WERI-Rb-1 (cell line): ENCODE measurements around the gene NFATC1.

ENCODE experiments used
- DNase-seq: peaks from one replicate; pipeline ENCODE4 v3.0.0-alpha.2; 2020
- H3K27ac ChIP-seq: fragments of 250-450 bp; sonication (Bioruptor Pico); 2 replicates; pipeline ENCODE4 v1.5.1; 2020; ENCODE audit warnings: mild to moderate bottlenecking, moderate library complexity
- H3K27me3 ChIP-seq: fragments of 250-450 bp; sonication (Bioruptor Pico); 2 replicates; pipeline ENCODE4 v1.5.1; 2021; ENCODE audit warnings: mild to moderate bottlenecking, low read depth, moderate library complexity; ENCODE audit not compliant: insufficient read depth, severe bottlenecking
- H3K36me3 ChIP-seq: fragments of 250-450 bp; sonication (Bioruptor Pico); 2 replicates; pipeline ENCODE4 v1.5.1; 2020; ENCODE audit warnings: mild to moderate bottlenecking, moderate library complexity
- H3K4me3 ChIP-seq: 2 replicates; pipeline ENCODE4 v1.5.1; 2011; ENCODE audit warnings: low read depth, mild to moderate bottlenecking, control low read depth, low read length
- H3K9me3 ChIP-seq: fragments of 250-450 bp; sonication (Bioruptor Pico); 2 replicates; pipeline ENCODE4 v1.5.1; 2021; ENCODE audit warnings: mild to moderate bottlenecking, moderate library complexity; ENCODE audit not compliant: severe bottlenecking
- CTCF ChIP-seq: IDR thresholded peaks from 2 replicates; pipeline ENCODE4 v1.5.1; 2011; ENCODE audit warnings: low read depth, mild to moderate bottlenecking, control low read depth, inconsistent platforms, low read length

The NFATC1 gene

DNA sequence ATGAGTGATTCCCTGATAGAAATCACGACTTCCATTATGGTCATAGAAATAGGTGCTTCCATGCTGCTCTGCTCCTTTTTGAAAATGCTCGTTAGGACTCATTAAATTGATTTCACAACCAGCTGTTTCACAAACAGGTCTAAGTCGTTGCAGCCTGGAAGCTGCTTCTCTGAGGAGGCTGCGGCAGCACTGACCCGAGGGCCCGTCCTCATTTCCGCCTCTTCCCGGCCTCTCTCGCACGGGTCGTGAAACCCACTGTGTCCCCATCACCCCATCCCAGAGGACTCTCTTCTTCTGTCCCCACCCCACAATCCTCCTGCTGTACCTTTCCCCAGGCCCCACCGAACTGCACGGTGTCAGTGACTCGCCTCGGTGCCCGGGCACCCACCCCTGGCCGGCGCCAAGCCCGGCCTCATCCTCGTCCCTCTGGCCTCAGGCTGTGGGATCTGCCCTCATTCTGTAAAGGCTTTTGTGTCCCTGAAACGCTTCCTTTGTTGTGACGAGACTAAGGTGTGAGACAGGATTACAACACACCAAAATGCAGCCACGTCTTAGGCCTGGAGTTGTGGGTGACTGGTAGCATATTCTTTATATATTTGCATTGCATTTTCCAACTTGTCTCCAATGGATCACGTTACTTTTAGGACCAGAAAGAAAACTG, 171.2 kb downstream of the NFATC1 start:
- no peak for DNase-seq
- no peak overlapping the region for H3K4me3 ChIP-seq
- H3K9me3 ChIP-seq, result peaks cover 5% of the 10 kb centered on the region
- no peak for TF ChIP-seq CTCF
- H3K27me3 ChIP-seq, result no peaks in the 10 kb centered on the region
- H3K27ac ChIP-seq, result no peak overlapping the region
- no peaks in the 10 kb centered on the region for H3K36me3 ChIP-seq

DNA sequence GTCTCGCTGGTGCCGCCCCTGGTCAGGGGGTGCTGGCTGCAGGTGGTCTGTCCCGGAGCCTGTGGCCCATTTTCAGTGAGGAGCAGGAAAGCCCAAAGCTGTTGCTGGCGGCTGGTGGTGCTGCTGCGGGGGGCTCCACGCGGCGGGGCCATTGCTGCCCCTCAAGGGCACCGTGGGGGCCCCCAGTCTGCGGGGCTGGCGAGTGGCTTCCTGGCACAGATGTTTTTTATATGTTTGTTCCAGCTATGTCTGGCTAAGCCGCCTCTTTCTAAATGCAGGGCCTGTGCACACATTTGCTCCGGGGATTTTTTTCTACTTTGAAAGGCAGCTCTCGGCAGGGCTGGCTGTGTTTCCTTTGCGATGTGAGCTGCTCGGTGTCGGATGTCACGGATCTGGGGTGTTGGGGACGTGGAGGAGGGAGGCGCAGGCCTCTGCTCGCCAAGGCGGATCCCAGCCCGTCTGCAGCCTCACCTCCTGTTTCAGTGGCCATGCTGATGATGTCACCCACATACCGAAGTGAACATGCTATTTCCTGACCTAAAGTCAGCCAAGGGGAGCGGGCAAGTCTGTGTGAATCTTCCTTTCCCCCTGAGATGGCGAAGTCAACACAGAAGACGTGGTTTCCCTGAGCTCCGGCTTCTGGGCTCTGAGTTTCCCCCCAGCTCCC, 171.9 kb downstream of the NFATC1 start:
- Histone ChIP-seq H3K27me3 (no peaks in the 10 kb centered on the region), H3K36me3 (no peaks in the 10 kb centered on the region), H3K9me3 (peaks cover 6% of the 10 kb centered on the region), H3K27ac (no peak overlapping the region), H3K4me3 (no peak overlapping the region)
- no peak for TF ChIP-seq CTCF
- no peak for DNase-seq

GRCh38 chr18:79568543-79569205, 172.9 kb downstream of the NFATC1 start:
- TF ChIP-seq CTCF, result no peak
- Histone ChIP-seq H3K36me3 (no peaks in the 10 kb centered on the region), H3K27me3 (no peaks in the 10 kb centered on the region), H3K27ac (no peak overlapping the region), H3K4me3 (no peak overlapping the region), H3K9me3 (peaks cover 16% of the 10 kb centered on the region)
- peak; percentile 3 for DNase-seq

- DNase-seq, result peak; percentile 4
- TF ChIP-seq CTCF, result no peak
- Histone ChIP-seq H3K4me3 (no peak overlapping the region), H3K9me3 (peaks cover 23% of the 10 kb centered on the region), H3K36me3 (no peaks in the 10 kb centered on the region), H3K27me3 (no peaks in the 10 kb centered on the region), H3K27ac (no peak overlapping the region)
These were observed 174.0 kb downstream of the NFATC1 start for GRCh38 chr18:79569720-79570119.

- Histone ChIP-seq H3K36me3 (no peaks in the 10 kb centered on the region), H3K27me3 (no peaks in the 10 kb centered on the region), H3K27ac (no peak overlapping the region), H3K4me3 (no peak overlapping the region), H3K9me3 (peaks cover 23% of the 10 kb centered on the region)
- peak; percentile 5 for DNase-seq
- no peak for TF ChIP-seq CTCF
These were observed 174.8 kb downstream of the NFATC1 start for GRCh38 chr18:79570266-79571201.
